ENCODE data around the gene ESPN.

DNA sequence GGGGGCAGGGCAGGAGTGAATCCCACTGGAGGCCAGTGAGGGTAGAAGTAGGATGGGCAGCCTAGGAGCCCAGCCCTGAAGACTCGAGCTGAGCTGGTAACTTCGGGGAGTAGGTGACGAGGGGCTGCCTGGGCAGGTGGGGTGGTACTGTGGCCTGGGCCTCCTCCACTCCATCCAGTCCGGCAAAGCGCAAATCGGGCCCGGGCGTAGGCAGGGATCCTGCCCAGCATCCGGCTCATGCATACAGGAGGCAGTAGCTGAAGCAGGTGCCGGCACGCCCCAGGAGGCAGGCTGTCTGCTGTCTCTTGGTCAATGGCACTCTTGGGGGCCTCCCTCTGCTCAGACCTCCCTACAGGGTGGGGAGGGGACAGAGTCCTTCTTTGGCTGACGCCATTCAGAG, 42.6 kb downstream of the ESPN start:
- TF ChIP-seq, protein P1, sequence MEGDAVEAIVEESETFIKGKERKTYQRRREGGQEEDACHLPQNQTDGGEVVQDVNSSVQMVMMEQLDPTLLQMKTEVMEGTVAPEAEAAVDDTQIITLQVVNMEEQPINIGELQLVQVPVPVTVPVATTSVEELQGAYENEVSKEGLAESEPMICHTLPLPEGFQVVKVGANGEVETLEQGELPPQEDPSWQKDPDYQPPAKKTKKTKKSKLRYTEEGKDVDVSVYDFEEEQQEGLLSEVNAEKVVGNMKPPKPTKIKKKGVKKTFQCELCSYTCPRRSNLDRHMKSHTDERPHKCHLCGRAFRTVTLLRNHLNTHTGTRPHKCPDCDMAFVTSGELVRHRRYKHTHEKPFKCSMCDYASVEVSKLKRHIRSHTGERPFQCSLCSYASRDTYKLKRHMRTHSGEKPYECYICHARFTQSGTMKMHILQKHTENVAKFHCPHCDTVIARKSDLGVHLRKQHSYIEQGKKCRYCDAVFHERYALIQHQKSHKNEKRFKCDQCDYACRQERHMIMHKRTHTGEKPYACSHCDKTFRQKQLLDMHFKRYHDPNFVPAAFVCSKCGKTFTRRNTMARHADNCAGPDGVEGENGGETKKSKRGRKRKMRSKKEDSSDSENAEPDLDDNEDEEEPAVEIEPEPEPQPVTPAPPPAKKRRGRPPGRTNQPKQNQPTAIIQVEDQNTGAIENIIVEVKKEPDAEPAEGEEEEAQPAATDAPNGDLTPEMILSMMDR (IDR thresholded peaks at IDR 0.05) = no peak
- TF ChIP-seq POLR2A (IDR thresholded peaks at IDR 0.05) = no peak
- TF ChIP-seq EP300 (IDR thresholded peaks at IDR 0.05) = no peak

Data from sigmoid colon (tissue), 4 donors.